ENCODE data around the gene VSIR. TPM values are rescaled to one million over a fixed set of nuclear protein-coding genes. Genes with fewer than 3 reads are reported as not detected.

Gene VSIR
- total RNA-seq, 1 experiment from 2014 or later: 18.5 TPM

GRCh38 chr10:71767420-71768035 lies 5.8 kb downstream of the VSIR start:
- no peaks in the 10 kb centered on the region for H3K9me2 ChIP-seq (ENCODE audit: insufficient read depth)
- H3K4me1 ChIP-seq (ENCODE audit: control insufficient read depth in 1 of 2, insufficient read depth in 2 of 2, low read length in 2 of 2): peaks cover 73 to 98% of the 10 kb centered on the region in 2 experiments
- no TSS peak for BruUV-seq (replicated peaks)
- H3K79me2 ChIP-seq (ENCODE audit: insufficient read depth, low read length): 0 out of 2 replicates have a peak, but pooled peaks cover 3% of the 10 kb centered on the region
- peak overlapping the region; percentile 85 for H3K4me2 ChIP-seq (ENCODE audit: low read length)
- ChIA-PET POLR2A (interaction anchor here (0.7 to 1.1 kb wide), 2 partner anchors 84 to 552 kb away, joined by 4 to 5 read pairs; partner anchors contain the start of gene PSAP), RAD21 (ENCODE audit: low non-redundant PET in 1 of 2, low total read pairs in 2 of 2, uncharacterized antibody in 2 of 2, unreplicated experiment in 2 of 2) (interaction anchor here in 1 of 2 experiments (1.2 kb wide), 1 partner anchor 70 kb away, joined by 3 read pairs; no protein-coding TSS in a partner anchor), CTCF (interaction anchor here (1.0 to 3.0 kb wide), 6 partner anchors 10 to 281 kb away, joined by 3 to 11 read pairs (median 6); no protein-coding TSS in a partner anchor)
- no peak overlapping the region for H2AFZ ChIP-seq (ENCODE audit: low read depth, low read length, poor library complexity, severe bottlenecking)
- no peaks in the 10 kb centered on the region for H3K9me3 ChIP-seq (ENCODE audit: control insufficient read depth in 1 of 2, insufficient read depth in 1 of 2, low read depth in 1 of 2, low read length in 2 of 2)
- TF ChIP-seq, protein P1, sequence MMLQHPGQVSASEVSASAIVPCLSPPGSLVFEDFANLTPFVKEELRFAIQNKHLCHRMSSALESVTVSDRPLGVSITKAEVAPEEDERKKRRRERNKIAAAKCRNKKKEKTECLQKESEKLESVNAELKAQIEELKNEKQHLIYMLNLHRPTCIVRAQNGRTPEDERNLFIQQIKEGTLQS (IDR thresholded peaks at IDR 0.05): no peak
- no peak for TF ChIP-seq ELF1 (IDR thresholded peaks at IDR 0.05; ENCODE audit: borderline replicate concordance, low read depth)
- no peak for TF ChIP-seq EGR1 (IDR thresholded peaks at IDR 0.05; ENCODE audit: low read depth)
- TF ChIP-seq SRF (IDR thresholded peaks at IDR 0.05; ENCODE audit: low read depth): no peak
- no peak for TF ChIP-seq JUND (IDR thresholded peaks at IDR 0.05)
- no peak for TF ChIP-seq FOSL1 (IDR thresholded peaks at IDR 0.05; ENCODE audit: low read depth)
- TF ChIP-seq, protein P2, sequence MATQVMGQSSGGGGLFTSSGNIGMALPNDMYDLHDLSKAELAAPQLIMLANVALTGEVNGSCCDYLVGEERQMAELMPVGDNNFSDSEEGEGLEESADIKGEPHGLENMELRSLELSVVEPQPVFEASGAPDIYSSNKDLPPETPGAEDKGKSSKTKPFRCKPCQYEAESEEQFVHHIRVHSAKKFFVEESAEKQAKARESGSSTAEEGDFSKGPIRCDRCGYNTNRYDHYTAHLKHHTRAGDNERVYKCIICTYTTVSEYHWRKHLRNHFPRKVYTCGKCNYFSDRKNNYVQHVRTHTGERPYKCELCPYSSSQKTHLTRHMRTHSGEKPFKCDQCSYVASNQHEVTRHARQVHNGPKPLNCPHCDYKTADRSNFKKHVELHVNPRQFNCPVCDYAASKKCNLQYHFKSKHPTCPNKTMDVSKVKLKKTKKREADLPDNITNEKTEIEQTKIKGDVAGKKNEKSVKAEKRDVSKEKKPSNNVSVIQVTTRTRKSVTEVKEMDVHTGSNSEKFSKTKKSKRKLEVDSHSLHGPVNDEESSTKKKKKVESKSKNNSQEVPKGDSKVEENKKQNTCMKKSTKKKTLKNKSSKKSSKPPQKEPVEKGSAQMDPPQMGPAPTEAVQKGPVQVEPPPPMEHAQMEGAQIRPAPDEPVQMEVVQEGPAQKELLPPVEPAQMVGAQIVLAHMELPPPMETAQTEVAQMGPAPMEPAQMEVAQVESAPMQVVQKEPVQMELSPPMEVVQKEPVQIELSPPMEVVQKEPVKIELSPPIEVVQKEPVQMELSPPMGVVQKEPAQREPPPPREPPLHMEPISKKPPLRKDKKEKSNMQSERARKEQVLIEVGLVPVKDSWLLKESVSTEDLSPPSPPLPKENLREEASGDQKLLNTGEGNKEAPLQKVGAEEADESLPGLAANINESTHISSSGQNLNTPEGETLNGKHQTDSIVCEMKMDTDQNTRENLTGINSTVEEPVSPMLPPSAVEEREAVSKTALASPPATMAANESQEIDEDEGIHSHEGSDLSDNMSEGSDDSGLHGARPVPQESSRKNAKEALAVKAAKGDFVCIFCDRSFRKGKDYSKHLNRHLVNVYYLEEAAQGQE (IDR thresholded peaks at IDR 0.05; ENCODE audit: low read depth): no peak
- no peak for TF ChIP-seq SIN3A (IDR thresholded peaks at IDR 0.05; ENCODE audit: low read depth)
- TF ChIP-seq MAX (IDR thresholded peaks at IDR 0.05): no peak
- no peak for TF ChIP-seq CBX3 (IDR thresholded peaks at IDR 0.05; ENCODE audit: low read depth)
- no peak for TF ChIP-seq TCF7L2 (IDR thresholded peaks at IDR 0.05; ENCODE audit: borderline replicate concordance, extremely low read depth, insufficient read depth, insufficient read length)
- TF ChIP-seq ZNF274 (IDR thresholded peaks at IDR 0.05; ENCODE audit: low read depth, low read length): no peak
- no peak for TF ChIP-seq CTCF (IDR thresholded peaks at IDR 0.05 in 2 of 3, conservative IDR thresholded peaks at IDR 0.05 in 1 of 3; ENCODE audit: borderline replicate concordance in 1 of 3, insufficient read depth in 1 of 3, low read depth in 2 of 3, low read length in 2 of 3)
- TF ChIP-seq YY1 (IDR thresholded peaks at IDR 0.05; ENCODE audit: extremely low read depth, insufficient replicate concordance, low read depth, low read length): no peak
- H3K27me3 ChIP-seq (ENCODE audit: insufficient read depth, low read length): no peaks in the 10 kb centered on the region
- no peaks in the 10 kb centered on the region for H4K20me1 ChIP-seq (ENCODE audit: insufficient read depth)
- H3K27ac ChIP-seq (ENCODE audit: low read depth, low read length): peak overlapping the region; percentile 82
- no peaks in the 10 kb centered on the region for H3K36me3 ChIP-seq (ENCODE audit: control insufficient read depth in 1 of 2, insufficient read depth in 2 of 2, low read length in 2 of 2)
- H3K4me3 ChIP-seq (replicated peaks in 1 of 2; ENCODE audit: low read depth in 1 of 2, low read length in 2 of 2): peak overlapping the region; percentile 26 to 52
- H3K9ac ChIP-seq (ENCODE audit: low read length): peak overlapping the region; percentile 64
- intact Hi-C loops (cut with micrococcal nuclease): no loop called here
- ATAC-seq (peak; percentile 17), DNase-seq (ENCODE audit: low read depth, low spot score) (no peak)

Measured in HCT116 (cell line).